Thyroid gland (tissue), 4 donors: ENCODE data around the gene SHISA5. TPM values are rescaled to one million over a fixed set of nuclear protein-coding genes. Genes with fewer than 3 reads are reported as not detected.

ENCODE experiments used
- DNase-seq, 2 donors: peaks; one replicate each; pipeline ENCODE4 v3.0.0-alpha.2; 2019
- H3K27ac ChIP-seq, 3 donors: fragments of 200-600 bp; sonication (generic); 1 replicate in 2 of 3; 2 replicates in 1 of 3; pipeline ENCODE4 v1.5.1; 2016 to 2019; ENCODE audit warnings: mild to moderate bottlenecking in 1 of 3, moderate library complexity in 1 of 3
- H3K27me3 ChIP-seq: fragments of 200-600 bp; sonication (generic); one replicate; pipeline ENCODE4 v1.5.1; 2019
- H3K36me3 ChIP-seq, 2 donors: fragments of 200-600 bp; sonication (generic); one replicate each; pipeline ENCODE4 v1.5.1; 2016 to 2019
- H3K4me1 ChIP-seq, 2 donors: fragments of 200-600 bp; sonication (generic); one replicate each; pipeline ENCODE4 v1.5.1; 2017 to 2019
- H3K4me3 ChIP-seq, 3 donors: fragments of 200-600 bp; sonication (generic); replicated peaks in 1 of 3; 1 replicate in 2 of 3; 2 replicates in 1 of 3; pipeline ENCODE4 v1.5.1; 2016; ENCODE audit warnings: mild to moderate bottlenecking in 1 of 3
- H3K9me3 ChIP-seq: fragments of 200-600 bp; sonication (generic); one replicate; pipeline ENCODE4 v1.5.1; 2017
- POLR2A ChIP-seq, 2 donors: fragments of 450-650 bp; IDR thresholded peaks; one replicate each; pipeline ENCODE4 v1.6.1; 2017; ENCODE audit warnings: antibody characterized with exemption in 2 of 2, mild to moderate bottlenecking in 2 of 2, moderate library complexity in 1 of 2
- WGBS, 2 donors: methylation state at CpG; one replicate each; pipeline ENCODE4 v1.1.5; 2017; 5-methylcytosine and 5-hydroxymethylcytosine counted together
- intact Hi-C: fragments of 100-400 bp; cut with DNase I; formaldehyde crosslinking; loops from one replicate; pipeline ENCODE4 v1.15.1; 2023
- total RNA-seq, 4 donors: library from RNA; depleted of rRNA; stranded (reverse); fragments of >200 nt; gene quantifications; one replicate each; pipeline ENCODE4 v1.2.3, GENCODE V29; 2016
- TF ChIP-seq, protein P1 (sequence below), 6 experiments: fragments of 200-600 bp in 3 of 6; fragments of 450-650 bp in 3 of 6; sonication (generic) in 3 of 6; IDR thresholded peaks; one replicate each; pipeline ENCODE4 v1.5.1; 2016 to 2019; ENCODE audit warnings: antibody characterized with exemption in 6 of 6, mild to moderate bottlenecking in 2 of 6, inconsistent platforms in 1 of 6, moderate library complexity in 1 of 6

The SHISA5 gene
- total RNA-seq, 4 donors from 2014 or later = 100.0 to 120 (median 109) TPM

DNA sequence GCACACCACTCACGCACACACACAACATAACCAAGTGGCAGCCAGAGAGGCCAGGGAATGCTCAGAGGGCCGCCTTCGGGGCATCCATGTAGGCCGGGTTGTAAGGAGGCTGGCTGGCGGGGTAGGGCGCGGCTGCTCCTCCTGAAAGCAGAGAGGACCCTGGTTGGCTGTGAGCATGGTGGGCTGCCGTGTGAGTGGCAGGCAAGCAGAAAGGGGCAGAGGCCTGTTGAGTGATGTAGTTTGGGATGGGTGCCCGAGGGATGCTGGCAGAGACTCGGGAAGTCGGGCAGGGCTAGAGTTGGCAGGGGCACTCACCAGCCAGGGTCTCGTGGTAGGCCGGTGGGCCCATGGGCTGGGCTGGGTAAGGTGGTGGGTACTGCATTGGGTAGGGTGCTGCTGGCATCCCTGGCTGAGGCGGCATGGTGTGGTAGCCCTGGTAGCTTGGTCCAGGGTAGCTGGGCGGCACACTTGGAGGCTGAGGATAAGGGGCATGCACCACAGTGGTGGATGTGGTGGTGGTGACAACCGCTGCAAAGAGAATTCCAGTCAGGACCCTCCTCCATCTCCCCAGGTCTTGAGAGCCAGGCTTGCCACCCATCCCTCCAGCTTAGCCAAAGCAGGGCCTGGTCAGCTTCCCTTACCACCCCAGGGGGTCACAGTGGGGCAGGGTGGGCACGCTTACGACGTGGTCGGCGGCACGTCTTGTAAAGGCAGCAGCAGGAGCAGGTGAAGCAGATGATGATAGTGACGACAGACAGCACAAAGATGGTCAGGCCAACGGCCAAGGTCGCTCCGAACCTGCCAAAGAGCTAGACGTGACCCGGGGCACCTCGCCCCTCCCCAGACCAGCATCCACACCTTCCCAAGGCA is 34.7 kb downstream of the SHISA5 start:
- Histone ChIP-seq H3K27me3 (no peaks in the 10 kb centered on the region), H3K27ac (peak overlapping the region in 2 of 3 donors; percentile 100), H3K36me3 (peaks cover 13 to 14% of the 10 kb centered on the region in 2 donors), H3K4me3 (no peak overlapping the region), H3K4me1 (peaks cover 37 to 76% of the 10 kb centered on the region in 2 donors), H3K9me3 (no peaks in the 10 kb centered on the region)
- TF ChIP-seq, protein P1, sequence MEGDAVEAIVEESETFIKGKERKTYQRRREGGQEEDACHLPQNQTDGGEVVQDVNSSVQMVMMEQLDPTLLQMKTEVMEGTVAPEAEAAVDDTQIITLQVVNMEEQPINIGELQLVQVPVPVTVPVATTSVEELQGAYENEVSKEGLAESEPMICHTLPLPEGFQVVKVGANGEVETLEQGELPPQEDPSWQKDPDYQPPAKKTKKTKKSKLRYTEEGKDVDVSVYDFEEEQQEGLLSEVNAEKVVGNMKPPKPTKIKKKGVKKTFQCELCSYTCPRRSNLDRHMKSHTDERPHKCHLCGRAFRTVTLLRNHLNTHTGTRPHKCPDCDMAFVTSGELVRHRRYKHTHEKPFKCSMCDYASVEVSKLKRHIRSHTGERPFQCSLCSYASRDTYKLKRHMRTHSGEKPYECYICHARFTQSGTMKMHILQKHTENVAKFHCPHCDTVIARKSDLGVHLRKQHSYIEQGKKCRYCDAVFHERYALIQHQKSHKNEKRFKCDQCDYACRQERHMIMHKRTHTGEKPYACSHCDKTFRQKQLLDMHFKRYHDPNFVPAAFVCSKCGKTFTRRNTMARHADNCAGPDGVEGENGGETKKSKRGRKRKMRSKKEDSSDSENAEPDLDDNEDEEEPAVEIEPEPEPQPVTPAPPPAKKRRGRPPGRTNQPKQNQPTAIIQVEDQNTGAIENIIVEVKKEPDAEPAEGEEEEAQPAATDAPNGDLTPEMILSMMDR (IDR thresholded peaks at IDR 0.05) = no peak
- no peak for TF ChIP-seq POLR2A (IDR thresholded peaks at IDR 0.05)
- DNase-seq = no peak
- 85 to 91% methylated on average over 16 to 29 of the region's 29 CpGs for WGBS, 2 donors
- intact Hi-C loops = loop anchor here (5.0 kb wide), 1 partner anchor 33 kb away; the partner anchor contains the start of gene SHISA5

- DNase-seq = no peak
- 70 to 74% methylated on average over 1 to 4 of the region's 8 CpGs for WGBS, 2 donors
- Histone ChIP-seq H3K27me3 (no peaks in the 10 kb centered on the region), H3K4me1 (peaks cover 33 to 67% of the 10 kb centered on the region in 2 donors), H3K9me3 (no peaks in the 10 kb centered on the region), H3K36me3 (peaks cover 13 to 14% of the 10 kb centered on the region in 2 donors), H3K27ac (peak overlapping the region in 2 of 3 donors; percentile 100), H3K4me3 (no peak overlapping the region)
- no peak for TF ChIP-seq POLR2A (IDR thresholded peaks at IDR 0.05)
- TF ChIP-seq, protein P1 (IDR thresholded peaks at IDR 0.05) = no peak
- intact Hi-C loops = loop anchor here (5.0 kb wide), 1 partner anchor 34 kb away; the partner anchor contains the start of gene SHISA5
These were observed 35.6 kb downstream of the SHISA5 start for GRCh38 chr3:48468329-48468731.

GRCh38 chr3:48467473-48468267 is 36.3 kb downstream of the SHISA5 start:
- H3K36me3 ChIP-seq = peaks cover 13 to 14% of the 10 kb centered on the region in 2 donors
- peaks cover 30 to 64% of the 10 kb centered on the region in 2 donors for H3K4me1 ChIP-seq
- peak overlapping the region in 2 of 3 donors; percentile 100 for H3K27ac ChIP-seq
- H3K4me3 ChIP-seq = no peak overlapping the region
- no peak for TF ChIP-seq POLR2A (IDR thresholded peaks at IDR 0.05)
- TF ChIP-seq, protein P1 (IDR thresholded peaks at IDR 0.05) = no peak
- H3K27me3 ChIP-seq = no peaks in the 10 kb centered on the region
- no peak for DNase-seq
- no peaks in the 10 kb centered on the region for H3K9me3 ChIP-seq
- 81 to 85% methylated on average over 7 of the region's 7 CpGs for WGBS, 2 donors
- intact Hi-C loops = loop anchor here (5.0 kb wide), 1 partner anchor 35 kb away; the partner anchor contains the start of gene SHISA5

DNA sequence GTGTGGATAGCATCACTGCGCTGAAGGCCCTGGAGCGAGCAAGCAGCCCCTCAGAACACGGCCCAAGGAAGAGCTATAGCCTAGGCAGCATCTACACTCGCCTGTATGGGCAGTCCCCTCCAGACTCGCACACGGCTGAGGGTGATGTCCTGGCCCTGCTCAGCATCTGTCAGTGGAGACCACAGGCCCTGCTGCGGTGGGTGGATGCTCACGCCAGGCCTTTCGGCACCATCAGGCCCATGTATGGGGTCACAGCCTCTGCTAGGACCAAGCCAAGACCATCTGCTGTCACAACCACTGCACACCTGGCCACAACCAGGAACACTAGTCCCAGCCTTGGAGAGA is 36.9 kb downstream of the SHISA5 start:
- Histone ChIP-seq H3K36me3 (peaks cover 13 to 14% of the 10 kb centered on the region in 2 donors), H3K4me1 (peaks cover 26 to 61% of the 10 kb centered on the region in 2 donors), H3K4me3 (peak overlapping the region in 1 of 3 donors; percentile 28), H3K9me3 (no peaks in the 10 kb centered on the region), H3K27me3 (no peaks in the 10 kb centered on the region), H3K27ac (peak overlapping the region; percentile 99 to 100 (median 100))
- 56% methylated on average over 7 of the region's 9 CpGs; no CpG with 5 or more reads in 1 of the 2 donors for WGBS, 2 donors
- intact Hi-C loops = loop anchor here (5.0 kb wide), 1 partner anchor 35 kb away; the partner anchor contains the start of gene SHISA5
- DNase-seq = no peak
- TF ChIP-seq, protein P1 (IDR thresholded peaks at IDR 0.05) = no peak
- TF ChIP-seq POLR2A (IDR thresholded peaks at IDR 0.05) = no peak
